ENCODE measurements around the gene F13B.
"Not testable (repeated sequence)": the region's sequence is repeated elsewhere in the genome, so short reads cannot be mapped to it uniquely, and the experiment has no call there.

Gene F13B

GRCh38 chr1:197066719-197067456, at the start of gene F13B:
Gene F13B, minus strand, starts transcription at chr1:197067260. Its CDS starts 37 bp downstream, at chr1:197067223.
- Mint-ChIP-seq H3K4me3 (no peak within 1 kb of the TSS), H3K27ac (no peak within 1 kb of the TSS), H3K9me3 (no peaks in the 10 kb centered on the region), H3K4me1 (no peaks in the 10 kb centered on the region), H3K36me3 (no peaks in the 10 kb centered on the region)
- ATAC-seq: no peak
- DNase-seq (ENCODE audit: low spot score in 2 of 2): no peak

- no peak overlapping the region for H3K4me3 Mint-ChIP-seq
- no peak for ATAC-seq
- H3K4me1 Mint-ChIP-seq: no peaks in the 10 kb centered on the region
- no peak overlapping the region for H3K27ac Mint-ChIP-seq
- no peaks in the 10 kb centered on the region for H3K9me3 Mint-ChIP-seq
- no peak for DNase-seq (ENCODE audit: low spot score in 2 of 2)
- peaks cover 15% of the 10 kb centered on the region for H3K36me3 Mint-ChIP-seq
Measured at GRCh38 chr1:197116156-197116555, 49.1 kb upstream of the F13B start.

- Mint-ChIP-seq H3K4me3 (no peak overlapping the region), H3K36me3 (no peaks in the 10 kb centered on the region), H3K27ac (no peak overlapping the region), H3K4me1 (no peaks in the 10 kb centered on the region), H3K9me3 (no peaks in the 10 kb centered on the region)
- no peak for DNase-seq (ENCODE audit: low spot score in 2 of 2)
- no peak for ATAC-seq
Measured at GRCh38 chr1:197106869-197107268, 39.8 kb upstream of the F13B start.

GRCh38 chr1:197103300-197103699, 36.2 kb upstream of the F13B start:
- H3K27ac Mint-ChIP-seq: no peak overlapping the region
- no peaks in the 10 kb centered on the region for H3K9me3 Mint-ChIP-seq
- DNase-seq (ENCODE audit: low spot score in 2 of 2) (no peak), ATAC-seq (no peak)
- H3K36me3 Mint-ChIP-seq: no peaks in the 10 kb centered on the region
- peaks cover 7% of the 10 kb centered on the region for H3K4me1 Mint-ChIP-seq
- H3K4me3 Mint-ChIP-seq: no peak overlapping the region

GRCh38 chr1:197101978-197102377, 34.9 kb upstream of the F13B start:
- no peak overlapping the region for H3K4me3 Mint-ChIP-seq

GRCh38 chr1:197100677-197101076, 33.6 kb upstream of the F13B start:
- H3K4me3 Mint-ChIP-seq: no peak overlapping the region
- H3K36me3 Mint-ChIP-seq: no peaks in the 10 kb centered on the region
- peaks cover 7% of the 10 kb centered on the region for H3K4me1 Mint-ChIP-seq
- ATAC-seq: no peak
- DNase-seq (ENCODE audit: low spot score in 2 of 2): no peak
- H3K27ac Mint-ChIP-seq: no peak overlapping the region
- no peaks in the 10 kb centered on the region for H3K9me3 Mint-ChIP-seq

More at GRCh38 chr1:197101978-197102377, 34.9 kb upstream of the F13B start:
- DNase-seq (ENCODE audit: low spot score in 2 of 2) (no peak), ATAC-seq (no peak)
- Mint-ChIP-seq H3K9me3 (no peaks in the 10 kb centered on the region), H3K36me3 (no peaks in the 10 kb centered on the region), H3K4me1 (peaks cover 7% of the 10 kb centered on the region), H3K27ac (no peak overlapping the region)

GRCh38 chr1:197099444-197099843, 32.4 kb upstream of the F13B start:
- H3K9me3 Mint-ChIP-seq: no peaks in the 10 kb centered on the region
- H3K36me3 Mint-ChIP-seq: no peaks in the 10 kb centered on the region
- no peak overlapping the region for H3K27ac Mint-ChIP-seq
- H3K4me3 Mint-ChIP-seq: no peak overlapping the region
- DNase-seq (ENCODE audit: low spot score in 2 of 2) (no peak), ATAC-seq (no peak)
- H3K4me1 Mint-ChIP-seq: peaks cover 7% of the 10 kb centered on the region

GRCh38 chr1:197096971-197097370, 29.9 kb upstream of the F13B start:
- H3K36me3 Mint-ChIP-seq; ATAC-seq; H3K9me3 Mint-ChIP-seq; H3K4me3 Mint-ChIP-seq; H3K27ac Mint-ChIP-seq; DNase-seq (ENCODE audit: low spot score in 2 of 2); H3K4me1 Mint-ChIP-seq: not testable (repeated sequence)

- DNase-seq (ENCODE audit: low spot score in 2 of 2): no peak
- peaks cover 5% of the 10 kb centered on the region for H3K36me3 Mint-ChIP-seq
- no peaks in the 10 kb centered on the region for H3K9me3 Mint-ChIP-seq
- H3K4me1 Mint-ChIP-seq: peaks cover 2% of the 10 kb centered on the region
- peak; percentile 67 for ATAC-seq
- H3K4me3 Mint-ChIP-seq: no peak overlapping the region
- H3K27ac Mint-ChIP-seq: no peak overlapping the region
Measured at GRCh38 chr1:197096137-197096536, 29.1 kb upstream of the F13B start.

GRCh38 chr1:197093226-197093885, 26.3 kb upstream of the F13B start:
- Mint-ChIP-seq H3K4me3 (no peak overlapping the region), H3K27ac (no peak overlapping the region), H3K36me3 (peaks cover 11% of the 10 kb centered on the region), H3K9me3 (no peaks in the 10 kb centered on the region), H3K4me1 (no peaks in the 10 kb centered on the region)
- no peak for DNase-seq (ENCODE audit: low spot score in 2 of 2)
- no peak for ATAC-seq

GRCh38 chr1:197092491-197093023, 25.5 kb upstream of the F13B start:
- H3K27ac Mint-ChIP-seq: no peak overlapping the region
- peaks cover 11% of the 10 kb centered on the region for H3K36me3 Mint-ChIP-seq
- ATAC-seq: no peak
- no peak for DNase-seq (ENCODE audit: low spot score in 2 of 2)
- H3K4me3 Mint-ChIP-seq: no peak overlapping the region
- H3K4me1 Mint-ChIP-seq: no peaks in the 10 kb centered on the region
- no peaks in the 10 kb centered on the region for H3K9me3 Mint-ChIP-seq

- Mint-ChIP-seq H3K4me1 (no peaks in the 10 kb centered on the region), H3K9me3 (peaks cover 7% of the 10 kb centered on the region), H3K36me3 (peaks cover 20% of the 10 kb centered on the region), H3K27ac (no peak overlapping the region), H3K4me3 (no peak overlapping the region)
- ATAC-seq (peak; percentile 55), DNase-seq (ENCODE audit: low spot score in 2 of 2) (no peak)
Measured at GRCh38 chr1:197083474-197083873, 16.4 kb upstream of the F13B start.

- DNase-seq (ENCODE audit: low spot score in 2 of 2) (no peak), ATAC-seq (no peak)
- Mint-ChIP-seq H3K27ac (no peak overlapping the region), H3K4me1 (no peaks in the 10 kb centered on the region), H3K9me3 (peaks cover 7% of the 10 kb centered on the region), H3K4me3 (no peak overlapping the region), H3K36me3 (peaks cover 10% of the 10 kb centered on the region)
Measured at GRCh38 chr1:197081117-197081753, 14.2 kb upstream of the F13B start.

GRCh38 chr1:197080323-197080722, 13.3 kb upstream of the F13B start:
- H3K27ac Mint-ChIP-seq: no peak overlapping the region
- ATAC-seq (no peak), DNase-seq (ENCODE audit: low spot score in 2 of 2) (no peak)
- H3K4me1 Mint-ChIP-seq: no peaks in the 10 kb centered on the region
- H3K36me3 Mint-ChIP-seq: peaks cover 4% of the 10 kb centered on the region
- no peak overlapping the region for H3K4me3 Mint-ChIP-seq
- H3K9me3 Mint-ChIP-seq: peaks cover 7% of the 10 kb centered on the region

- Mint-ChIP-seq H3K9me3 (peaks cover 7% of the 10 kb centered on the region), H3K27ac (no peak overlapping the region), H3K4me1 (no peaks in the 10 kb centered on the region), H3K4me3 (no peak overlapping the region), H3K36me3 (no peaks in the 10 kb centered on the region)
- DNase-seq (ENCODE audit: low spot score in 2 of 2) (no peak), ATAC-seq (no peak)
Measured at GRCh38 chr1:197076585-197076984, 9.5 kb upstream of the F13B start.

All from stimulated activated effector memory CD8-positive, alpha-beta T cell treated with anti-CD3 and anti-CD28 coated beads, Interleukin-12 subunit alpha, Interleukin-12 subunit beta, amount 100 ng/mL, for 72 hours (primary cell).